Activated T-helper 2 cell treated with anti-CD3 and anti-CD28 coated beads, Interferon-gamma antibody, Interleukin-2, Interleukin-4, amounts not matched to agents 10 μg/mL and 5 μg/mL and 100 μg/mL, durations not matched to agents 14 hours and 24 hours and 36 hours (primary cell): ENCODE measurements around the gene PRODH2. TPM values are rescaled to one million over a fixed set of nuclear protein-coding genes. Genes with fewer than 3 reads are reported as not detected.

Experiments
- DNase-seq: peaks from one replicate; pipeline ENCODE4 v3.0.0; 2021; ENCODE audit warnings: low spot score
- H3K27ac Mint-ChIP-seq: one replicate; pipeline ENCODE4 v1.8.0; 2021; ENCODE audit warnings: mixed read lengths
- H3K27me3 Mint-ChIP-seq: one replicate; pipeline ENCODE4 v1.8.0; 2021; ENCODE audit warnings: low read depth, mixed read lengths
- H3K36me3 Mint-ChIP-seq: one replicate; pipeline ENCODE4 v1.8.0; 2021; ENCODE audit warnings: low read depth, mixed read lengths
- H3K4me1 Mint-ChIP-seq: one replicate; pipeline ENCODE4 v1.8.0; 2021; ENCODE audit warnings: low read depth, mixed read lengths
- H3K4me3 Mint-ChIP-seq: one replicate; pipeline ENCODE4 v1.8.0; 2021; ENCODE audit warnings: low read depth, mild to moderate bottlenecking, moderate library complexity, mixed read lengths
- H3K9me3 Mint-ChIP-seq: one replicate; pipeline ENCODE4 v1.8.0; 2021; ENCODE audit warnings: mixed read lengths
- intact Hi-C: fragments of 100-400 bp; cut with micrococcal nuclease; formaldehyde crosslinking; loops from one replicate; pipeline ENCODE4 v1.15.1; 2023
- total RNA-seq: library from RNA; stranded (reverse); gene quantifications from 2 replicates; pipeline ENCODE4 v1.2.3, GENCODE V29; 2022

Gene PRODH2
- total RNA-seq, 1 donor from 2014 or later, result not detected

DNA sequence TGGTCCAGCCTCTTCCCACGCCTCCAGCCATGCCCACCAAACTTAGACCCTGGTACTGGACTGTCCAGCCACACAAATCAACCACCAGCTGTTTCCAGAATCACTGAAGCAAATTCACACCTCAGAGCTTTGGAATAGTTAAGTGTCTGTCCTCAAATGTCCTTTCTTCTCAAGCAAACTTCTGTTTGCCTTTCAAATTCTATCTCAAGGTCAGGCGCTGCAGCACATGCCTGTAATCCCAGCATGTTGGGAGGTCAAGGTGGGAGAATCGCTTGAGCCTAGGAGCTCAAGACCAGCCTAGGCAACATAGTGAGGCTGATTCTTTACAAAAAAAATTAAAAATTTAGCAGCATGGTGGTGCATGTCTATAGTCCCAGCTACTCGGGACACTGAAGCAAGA is 19.4 kb upstream of the PRODH2 start:
- intact Hi-C loops, result no loop called here
- no peak for DNase-seq
- Mint-ChIP-seq H3K27me3 (peaks cover 3% of the 10 kb centered on the region), H3K27ac (no peak overlapping the region), H3K9me3 (no peaks in the 10 kb centered on the region), H3K36me3 (no peaks in the 10 kb centered on the region), H3K4me3 (no peak overlapping the region), H3K4me1 (no peaks in the 10 kb centered on the region)

DNA sequence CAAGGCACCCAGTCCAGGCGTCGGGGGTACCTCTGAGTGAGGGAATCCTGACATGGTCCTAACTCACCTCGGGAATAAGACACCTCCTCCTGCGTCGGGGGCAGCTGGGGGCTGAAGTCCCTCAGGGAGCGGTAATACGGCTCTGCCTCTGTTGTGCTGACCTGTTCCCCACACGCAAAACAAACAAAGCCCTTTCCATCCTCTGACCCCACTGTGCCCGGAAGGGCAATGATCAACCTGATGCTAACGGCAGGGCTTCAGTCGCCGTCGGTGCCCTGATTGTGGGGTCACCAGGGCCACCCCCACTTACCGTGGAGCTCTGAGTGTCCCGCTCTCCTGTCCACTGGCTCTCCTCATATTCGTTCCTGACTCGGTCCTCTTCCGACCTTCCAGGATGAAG is 18.3 kb upstream of the PRODH2 start:
- Mint-ChIP-seq H3K4me3 (no peak overlapping the region), H3K27ac (no peak overlapping the region), H3K27me3 (no peaks in the 10 kb centered on the region), H3K9me3 (no peaks in the 10 kb centered on the region), H3K4me1 (no peaks in the 10 kb centered on the region), H3K36me3 (no peaks in the 10 kb centered on the region)
- intact Hi-C loops, result no loop called here
- DNase-seq, result no peak

DNA sequence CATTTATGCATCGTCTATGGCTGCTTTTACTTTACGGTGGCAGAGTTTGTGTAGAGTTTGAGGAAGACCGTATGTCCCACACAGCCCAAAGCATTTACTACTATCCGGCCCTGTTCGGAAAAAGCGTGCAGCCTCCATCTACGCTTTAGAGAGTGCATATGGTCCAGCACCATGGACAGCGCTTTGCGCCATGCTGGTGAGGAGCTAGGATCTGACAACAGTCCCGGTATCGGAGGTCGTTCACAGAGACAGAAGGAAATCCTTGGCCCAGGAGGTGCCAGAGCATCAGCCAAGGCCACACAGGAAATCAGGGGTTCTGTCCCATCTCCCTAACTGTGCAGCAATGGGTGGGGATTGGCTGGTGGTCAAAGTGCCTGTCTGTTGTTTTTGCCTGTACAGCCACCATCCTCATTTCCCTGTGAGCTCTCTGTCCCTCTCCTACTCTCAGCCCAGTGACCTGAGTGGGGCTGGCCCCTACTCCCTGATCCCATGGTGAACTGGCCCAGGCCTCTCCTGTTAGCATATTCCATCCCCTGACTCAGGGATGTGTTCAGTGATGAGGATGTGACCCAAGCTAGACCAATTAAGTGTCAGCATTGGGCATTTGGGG is 16.2 kb upstream of the PRODH2 start:
- Mint-ChIP-seq H3K27me3 (no peaks in the 10 kb centered on the region), H3K36me3 (no peaks in the 10 kb centered on the region), H3K4me3 (no peak overlapping the region), H3K27ac (no peak overlapping the region), H3K4me1 (no peaks in the 10 kb centered on the region), H3K9me3 (no peaks in the 10 kb centered on the region)
- intact Hi-C loops, result no loop called here
- peak; percentile 45 for DNase-seq

DNA sequence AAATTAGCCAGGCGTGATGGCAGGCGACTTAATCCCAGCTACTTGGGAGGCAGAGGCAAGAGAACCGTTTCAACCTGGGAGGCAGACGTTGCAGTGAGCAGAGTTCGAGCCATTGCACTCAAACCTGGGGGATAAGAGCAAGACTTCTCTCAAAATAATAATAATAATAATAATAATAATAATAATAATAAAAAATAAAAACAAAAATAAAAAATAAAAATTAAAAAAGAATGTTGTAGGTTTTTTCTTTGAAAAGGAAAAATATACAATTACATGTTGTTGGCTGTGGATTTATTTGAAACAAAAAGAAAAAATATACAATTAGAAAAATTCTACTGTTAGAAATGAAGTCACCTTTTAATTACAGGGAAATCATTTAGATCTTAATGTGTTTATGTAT is 11.5 kb upstream of the PRODH2 start:
- H3K27me3 Mint-ChIP-seq, result peaks cover 1% of the 10 kb centered on the region
- intact Hi-C loops, result no loop called here
- no peaks in the 10 kb centered on the region for H3K36me3 Mint-ChIP-seq
- peaks cover 4% of the 10 kb centered on the region for H3K4me1 Mint-ChIP-seq
- no peak for DNase-seq
- no peak overlapping the region for H3K27ac Mint-ChIP-seq
- H3K9me3 Mint-ChIP-seq, result no peaks in the 10 kb centered on the region
- no peak overlapping the region for H3K4me3 Mint-ChIP-seq

DNA sequence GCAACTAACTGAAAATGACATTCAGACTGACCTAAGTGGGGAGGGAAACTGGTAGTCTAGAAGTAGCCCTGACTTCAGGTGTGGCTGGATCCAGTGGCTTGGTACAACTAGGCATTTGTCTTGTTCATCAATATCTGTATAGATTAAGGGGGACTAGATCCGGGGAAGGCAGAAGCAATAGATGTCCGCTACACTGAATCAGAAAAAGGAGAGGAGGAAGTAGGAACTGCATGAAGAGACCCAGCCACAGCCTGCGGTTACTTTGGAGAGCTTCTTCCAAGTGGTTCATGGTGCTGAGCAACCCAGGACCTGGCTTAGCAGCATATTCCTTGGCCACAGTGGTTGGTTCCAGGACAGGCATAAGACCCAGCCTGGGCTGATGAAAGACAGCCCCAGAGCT is 9.9 kb upstream of the PRODH2 start:
- Mint-ChIP-seq H3K36me3 (no peaks in the 10 kb centered on the region), H3K27ac (no peak overlapping the region), H3K4me3 (no peak overlapping the region), H3K9me3 (no peaks in the 10 kb centered on the region), H3K27me3 (peaks cover 5% of the 10 kb centered on the region), H3K4me1 (peaks cover 4% of the 10 kb centered on the region)
- no peak for DNase-seq
- intact Hi-C loops, result no loop called here

GRCh38 chr19:35818445-35818844 is 5.8 kb upstream of the PRODH2 start:
- Mint-ChIP-seq H3K27me3 (peaks cover 9% of the 10 kb centered on the region), H3K36me3 (no peaks in the 10 kb centered on the region), H3K9me3 (no peaks in the 10 kb centered on the region), H3K4me3 (no peak overlapping the region), H3K4me1 (peaks cover 4% of the 10 kb centered on the region), H3K27ac (no peak overlapping the region)
- intact Hi-C loops, result no loop called here
- no peak for DNase-seq

GRCh38 chr19:35816846-35817245 is 4.2 kb upstream of the PRODH2 start:
- no peak overlapping the region for H3K27ac Mint-ChIP-seq
- no peak overlapping the region for H3K4me3 Mint-ChIP-seq
- no peaks in the 10 kb centered on the region for H3K9me3 Mint-ChIP-seq
- no peaks in the 10 kb centered on the region for H3K36me3 Mint-ChIP-seq
- DNase-seq, result no peak
- intact Hi-C loops, result no loop called here
- peaks cover 7% of the 10 kb centered on the region for H3K27me3 Mint-ChIP-seq
- peaks cover 4% of the 10 kb centered on the region for H3K4me1 Mint-ChIP-seq

DNA sequence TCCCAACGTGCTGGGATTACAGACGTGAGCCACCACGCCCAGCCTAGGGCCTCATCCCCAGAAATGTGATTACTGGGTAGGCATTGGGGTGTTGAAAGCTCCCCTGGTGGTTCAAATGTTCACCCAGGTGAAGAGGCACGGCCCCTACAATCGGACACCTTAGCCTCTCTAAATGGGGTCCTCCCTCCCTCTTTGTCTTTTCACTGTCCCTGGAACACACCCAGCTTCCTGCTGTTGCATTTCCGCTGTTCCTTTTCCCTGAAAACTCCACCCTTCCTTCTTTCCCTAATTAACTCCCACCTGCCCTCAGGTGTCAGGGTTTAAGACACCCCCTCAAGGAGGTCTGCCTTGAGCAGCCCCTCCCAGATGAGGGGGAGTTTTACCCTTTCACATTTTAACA is 3.6 kb upstream of the PRODH2 start:
- no peaks in the 10 kb centered on the region for H3K9me3 Mint-ChIP-seq
- intact Hi-C loops, result no loop called here
- no peak overlapping the region for H3K27ac Mint-ChIP-seq
- DNase-seq, result no peak
- H3K4me1 Mint-ChIP-seq, result peaks cover 4% of the 10 kb centered on the region
- peaks cover 7% of the 10 kb centered on the region for H3K27me3 Mint-ChIP-seq
- no peak overlapping the region for H3K4me3 Mint-ChIP-seq
- no peaks in the 10 kb centered on the region for H3K36me3 Mint-ChIP-seq

- Mint-ChIP-seq H3K4me3 (no peak overlapping the region), H3K36me3 (no peaks in the 10 kb centered on the region), H3K9me3 (no peaks in the 10 kb centered on the region), H3K4me1 (no peaks in the 10 kb centered on the region), H3K27ac (no peak overlapping the region), H3K27me3 (peaks cover 6% of the 10 kb centered on the region)
- intact Hi-C loops, result no loop called here
- no peak for DNase-seq
Measured at GRCh38 chr19:35813043-35813890, 622 bp upstream of the PRODH2 start.

GRCh38 chr19:35811317-35812219 is 1.1 kb downstream of the PRODH2 start:
- intact Hi-C loops, result no loop called here
- Mint-ChIP-seq H3K36me3 (no peaks in the 10 kb centered on the region), H3K9me3 (no peaks in the 10 kb centered on the region), H3K4me1 (no peaks in the 10 kb centered on the region), H3K4me3 (no peak overlapping the region), H3K27ac (no peak overlapping the region), H3K27me3 (peaks cover 3% of the 10 kb centered on the region)
- no peak for DNase-seq

GRCh38 chr19:35807633-35808032 is 5.0 kb downstream of the PRODH2 start:
- no peaks in the 10 kb centered on the region for H3K36me3 Mint-ChIP-seq

DNA sequence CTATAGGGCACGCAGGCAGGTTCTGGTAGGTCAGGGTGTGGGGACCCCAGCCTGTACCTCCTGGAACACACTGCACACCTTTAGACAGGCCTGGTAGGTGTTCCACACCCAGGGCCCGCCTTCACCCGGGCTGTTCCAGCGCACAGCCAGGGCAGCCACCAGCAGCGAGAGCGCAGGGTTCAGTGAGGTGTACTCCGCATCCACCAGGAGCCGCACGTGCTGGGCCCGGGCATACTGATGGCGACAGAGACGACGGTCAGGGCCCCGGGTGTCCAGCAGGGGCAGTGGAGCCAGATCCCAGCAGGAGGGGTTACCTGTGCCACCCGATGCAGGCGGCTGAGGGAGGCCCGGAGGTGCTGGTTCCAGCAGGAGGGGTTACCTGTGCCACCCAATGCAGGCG is 6.0 kb downstream of the PRODH2 start:
- H3K27me3 Mint-ChIP-seq, result no peaks in the 10 kb centered on the region
- H3K27ac Mint-ChIP-seq, result no peak overlapping the region
- no peaks in the 10 kb centered on the region for H3K9me3 Mint-ChIP-seq

More at GRCh38 chr19:35807633-35808032, 5.0 kb downstream of the PRODH2 start:
- Mint-ChIP-seq H3K4me3 (no peak overlapping the region), H3K27ac (no peak overlapping the region), H3K9me3 (no peaks in the 10 kb centered on the region), H3K4me1 (peaks cover 8% of the 10 kb centered on the region), H3K27me3 (no peaks in the 10 kb centered on the region)
- DNase-seq, result no peak
- intact Hi-C loops, result no loop called here

More for the DNA sequence above, 6.0 kb downstream of the PRODH2 start:
- DNase-seq, result no peak
- Mint-ChIP-seq H3K4me1 (peaks cover 8% of the 10 kb centered on the region), H3K4me3 (no peak overlapping the region), H3K36me3 (no peaks in the 10 kb centered on the region)
- intact Hi-C loops, result no loop called here
